Mammary epithelial cell (primary cell): ENCODE results near the gene ITGA8.

Source experiments
- CTCF ChIP-seq, 2 donors: IDR thresholded peaks in 1 of 2; conservative IDR thresholded peaks in 1 of 2; 2 replicates each; pipeline ENCODE4 v1.5.1; 2011 to 2012; ENCODE audit warnings: inconsistent platforms in 2 of 2, low read length in 2 of 2, mild to moderate bottlenecking in 2 of 2, control low read depth in 1 of 2, low read depth in 1 of 2; ENCODE audit not compliant: insufficient read depth in 1 of 2; ENCODE audit errors: extremely low read depth in 1 of 2
- EZH2 ChIP-seq: IDR thresholded peaks from 2 replicates; pipeline ENCODE4 v1.6.1; 2012; ENCODE audit warnings: low read length, inconsistent platforms, borderline replicate concordance

- TF ChIP-seq EZH2 = no peak
- no peak for TF ChIP-seq CTCF (conservative IDR thresholded peaks at IDR 0.05 in 1 of 2, IDR thresholded peaks at IDR 0.05 in 1 of 2; ENCODE audit: extremely low read depth in 1 of 2, insufficient read depth in 1 of 2, low read depth in 1 of 2, low read length in 2 of 2)
These were observed 58.7 kb downstream of the ITGA8 start for GRCh38 chr10:15660990-15661389.
